NB4 (cell line): ENCODE data around the gene STAG2.

Experiments used
- MYC ChIP-seq: IDR thresholded peaks from 2 replicates; pipeline ENCODE4 v1.6.1; 2011; ENCODE audit warnings: low read depth, low read length
- POLR2A ChIP-seq: IDR thresholded peaks from 2 replicates; pipeline ENCODE4 v1.6.1; 2011; ENCODE audit warnings: mild to moderate bottlenecking; ENCODE audit not compliant: insufficient read length; ENCODE audit errors: extremely low read depth
- TF ChIP-seq, protein P1 (sequence below): IDR thresholded peaks from one replicate; pipeline ENCODE4 v1.5.1; 2012; ENCODE audit warnings: low read depth, low read length
- TF ChIP-seq, protein P2 (sequence below): IDR thresholded peaks from 2 replicates; pipeline ENCODE4 v1.6.1; 2011; ENCODE audit warnings: low read depth, low read length

DNA sequence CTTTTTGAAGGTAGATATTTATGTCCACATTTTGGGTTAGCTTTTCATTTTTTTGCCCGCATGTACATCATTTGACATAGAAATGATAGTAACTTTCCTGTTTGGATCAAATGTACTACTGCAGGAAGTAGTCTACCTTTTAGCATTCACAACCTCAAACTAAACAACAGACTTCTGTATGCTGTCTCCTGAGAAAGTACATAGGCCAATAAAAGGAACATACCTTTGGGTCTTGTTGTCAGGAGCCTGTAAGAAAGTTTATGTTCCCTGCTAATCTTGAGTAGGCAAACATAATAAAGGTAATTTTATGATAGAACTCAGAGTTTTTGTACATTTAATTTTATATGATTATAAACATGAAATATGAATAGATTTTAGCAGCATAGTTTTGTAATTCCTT lies 54.2 kb downstream of the STAG2 start:
- TF ChIP-seq, protein P1, sequence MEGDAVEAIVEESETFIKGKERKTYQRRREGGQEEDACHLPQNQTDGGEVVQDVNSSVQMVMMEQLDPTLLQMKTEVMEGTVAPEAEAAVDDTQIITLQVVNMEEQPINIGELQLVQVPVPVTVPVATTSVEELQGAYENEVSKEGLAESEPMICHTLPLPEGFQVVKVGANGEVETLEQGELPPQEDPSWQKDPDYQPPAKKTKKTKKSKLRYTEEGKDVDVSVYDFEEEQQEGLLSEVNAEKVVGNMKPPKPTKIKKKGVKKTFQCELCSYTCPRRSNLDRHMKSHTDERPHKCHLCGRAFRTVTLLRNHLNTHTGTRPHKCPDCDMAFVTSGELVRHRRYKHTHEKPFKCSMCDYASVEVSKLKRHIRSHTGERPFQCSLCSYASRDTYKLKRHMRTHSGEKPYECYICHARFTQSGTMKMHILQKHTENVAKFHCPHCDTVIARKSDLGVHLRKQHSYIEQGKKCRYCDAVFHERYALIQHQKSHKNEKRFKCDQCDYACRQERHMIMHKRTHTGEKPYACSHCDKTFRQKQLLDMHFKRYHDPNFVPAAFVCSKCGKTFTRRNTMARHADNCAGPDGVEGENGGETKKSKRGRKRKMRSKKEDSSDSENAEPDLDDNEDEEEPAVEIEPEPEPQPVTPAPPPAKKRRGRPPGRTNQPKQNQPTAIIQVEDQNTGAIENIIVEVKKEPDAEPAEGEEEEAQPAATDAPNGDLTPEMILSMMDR: no peak
- TF ChIP-seq, protein P2, sequence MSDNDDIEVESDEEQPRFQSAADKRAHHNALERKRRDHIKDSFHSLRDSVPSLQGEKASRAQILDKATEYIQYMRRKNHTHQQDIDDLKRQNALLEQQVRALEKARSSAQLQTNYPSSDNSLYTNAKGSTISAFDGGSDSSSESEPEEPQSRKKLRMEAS: no peak
- TF ChIP-seq POLR2A (no peak), MYC (no peak)
